ENCODE data around the gene PRRG2. TPM values are rescaled to one million over a fixed set of nuclear protein-coding genes. Genes with fewer than 3 reads are reported as not detected.

The PRRG2 gene
- total RNA-seq, 1 donor from 2014 or later = 1.1 TPM

- DNase-seq (ENCODE audit: low spot score) = no peak
Observed at GRCh38 chr19:49587227-49587626, 6.1 kb downstream of the PRRG2 start.

- DNase-seq (ENCODE audit: low spot score) = no peak
Observed at GRCh38 chr19:49588365-49589122, 7.4 kb downstream of the PRRG2 start.

GRCh38 chr19:49589502-49589905 lies 8.4 kb downstream of the PRRG2 start:
- no peak for DNase-seq (ENCODE audit: low spot score)

GRCh38 chr19:49590071-49590970 lies 9.2 kb downstream of the PRRG2 start:
- DNase-seq (ENCODE audit: low spot score) = peak; percentile 97

GRCh38 chr19:49590971-49591730 lies 10.0 kb downstream of the PRRG2 start, which contains the start of gene PRR12:
Gene PRR12, plus strand, starts transcription at chr19:49591182. Its CDS starts 473 bp downstream, at chr19:49591655.
- no peak for DNase-seq (ENCODE audit: low spot score)

GRCh38 chr19:49591731-49592485 lies 10.8 kb downstream of the PRRG2 start:
- no peak for DNase-seq (ENCODE audit: low spot score)

GRCh38 chr19:49592486-49593232 lies 11.5 kb downstream of the PRRG2 start:
- no peak for DNase-seq (ENCODE audit: low spot score)

GRCh38 chr19:49593233-49594113 lies 12.4 kb downstream of the PRRG2 start:
- DNase-seq (ENCODE audit: low spot score) = peak; percentile 96

- DNase-seq (ENCODE audit: low spot score) = no peak
Observed at GRCh38 chr19:49594157-49594992, 13.3 kb downstream of the PRRG2 start.

GRCh38 chr19:49594993-49595818 lies 14.1 kb downstream of the PRRG2 start:
- no peak for DNase-seq (ENCODE audit: low spot score)

GRCh38 chr19:49595819-49596404 lies 14.8 kb downstream of the PRRG2 start:
- DNase-seq (ENCODE audit: low spot score) = no peak

- DNase-seq (ENCODE audit: low spot score) = no peak
Observed at GRCh38 chr19:49596407-49596806, 15.3 kb downstream of the PRRG2 start.

GRCh38 chr19:49596954-49597702 lies 16.0 kb downstream of the PRRG2 start:
- DNase-seq (ENCODE audit: low spot score) = no peak

GRCh38 chr19:49597703-49597974 lies 16.5 kb downstream of the PRRG2 start:
- no peak for DNase-seq (ENCODE audit: low spot score)

GRCh38 chr19:49599378-49600295 lies 18.5 kb downstream of the PRRG2 start:
- no peak for DNase-seq (ENCODE audit: low spot score)
